Peyer's patch (tissue), 4 donors: ENCODE data around the gene PPM1E.

Experiments used
- POLR2A ChIP-seq, 2 donors: fragments of 450-650 bp; IDR thresholded peaks; one replicate each; pipeline ENCODE4 v1.5.1; 2017; ENCODE audit warnings: antibody characterized with exemption in 2 of 2, mild to moderate bottlenecking in 2 of 2, moderate library complexity in 2 of 2
- TF ChIP-seq, protein P1 (sequence below), 6 experiments: fragments of 450-650 bp in 4 of 6; fragments of 200-600 bp in 2 of 6; sonication (generic) in 1 of 6; IDR thresholded peaks; one replicate each; pipeline ENCODE4 v1.5.1; 2017 to 2019; ENCODE audit warnings: antibody characterized with exemption in 6 of 6, mild to moderate bottlenecking in 3 of 6, moderate library complexity in 1 of 6

DNA sequence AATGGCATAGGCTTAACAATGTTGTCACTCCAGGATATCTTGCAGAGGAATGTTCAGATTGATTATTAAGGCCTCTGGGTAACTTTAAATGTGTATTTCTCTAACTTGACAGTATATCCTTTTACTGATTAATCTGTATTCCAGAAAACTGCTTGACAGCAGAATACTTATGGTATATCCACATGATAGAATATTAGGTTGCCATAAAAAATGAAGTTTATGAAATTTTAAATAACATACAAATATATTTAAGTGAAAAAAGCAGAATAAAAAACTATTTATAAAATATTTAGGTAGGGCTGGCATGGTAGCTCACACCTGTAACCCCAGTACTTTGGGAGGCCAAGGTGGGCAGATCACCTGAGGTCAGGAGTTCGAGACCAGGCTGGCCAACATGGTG lies 244.4 kb downstream of the PPM1E start:
- TF ChIP-seq, protein P1, sequence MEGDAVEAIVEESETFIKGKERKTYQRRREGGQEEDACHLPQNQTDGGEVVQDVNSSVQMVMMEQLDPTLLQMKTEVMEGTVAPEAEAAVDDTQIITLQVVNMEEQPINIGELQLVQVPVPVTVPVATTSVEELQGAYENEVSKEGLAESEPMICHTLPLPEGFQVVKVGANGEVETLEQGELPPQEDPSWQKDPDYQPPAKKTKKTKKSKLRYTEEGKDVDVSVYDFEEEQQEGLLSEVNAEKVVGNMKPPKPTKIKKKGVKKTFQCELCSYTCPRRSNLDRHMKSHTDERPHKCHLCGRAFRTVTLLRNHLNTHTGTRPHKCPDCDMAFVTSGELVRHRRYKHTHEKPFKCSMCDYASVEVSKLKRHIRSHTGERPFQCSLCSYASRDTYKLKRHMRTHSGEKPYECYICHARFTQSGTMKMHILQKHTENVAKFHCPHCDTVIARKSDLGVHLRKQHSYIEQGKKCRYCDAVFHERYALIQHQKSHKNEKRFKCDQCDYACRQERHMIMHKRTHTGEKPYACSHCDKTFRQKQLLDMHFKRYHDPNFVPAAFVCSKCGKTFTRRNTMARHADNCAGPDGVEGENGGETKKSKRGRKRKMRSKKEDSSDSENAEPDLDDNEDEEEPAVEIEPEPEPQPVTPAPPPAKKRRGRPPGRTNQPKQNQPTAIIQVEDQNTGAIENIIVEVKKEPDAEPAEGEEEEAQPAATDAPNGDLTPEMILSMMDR (IDR thresholded peaks at IDR 0.05): no peak
- no peak for TF ChIP-seq POLR2A (IDR thresholded peaks at IDR 0.05)
